Skeletal muscle tissue (tissue), 4 donors: ENCODE measurements around the gene AUNIP. TPM values are rescaled to one million over a fixed set of nuclear protein-coding genes. Genes with fewer than 3 reads are reported as not detected.
A peak's percentile ranks its signal among the peaks of the same experiment; 100 is the strongest.

ENCODE experiments used
- H3K27ac ChIP-seq: one replicate; pipeline ENCODE4 v1.7.0; 2013; ENCODE audit warnings: mild to moderate bottlenecking, low read depth, low read length, inconsistent platforms
- H3K27me3 ChIP-seq, 3 donors: one replicate each; pipeline ENCODE4 v1.7.0; 2013; ENCODE audit warnings: low read length in 3 of 3; ENCODE audit not compliant: control insufficient read depth in 3 of 3, insufficient read depth in 3 of 3
- H3K36me3 ChIP-seq, 3 donors: one replicate each; pipeline ENCODE4 v1.7.0; 2013; ENCODE audit warnings: low read length in 3 of 3; ENCODE audit not compliant: control insufficient read depth in 3 of 3, insufficient read depth in 3 of 3
- H3K4me1 ChIP-seq, 3 donors: one replicate each; pipeline ENCODE4 v1.7.0; 2013; ENCODE audit warnings: low read length in 3 of 3, mild to moderate bottlenecking in 3 of 3; ENCODE audit not compliant: control insufficient read depth in 3 of 3, insufficient read depth in 3 of 3
- H3K4me3 ChIP-seq, 3 donors: one replicate each; pipeline ENCODE4 v1.7.0; 2013; ENCODE audit warnings: low read length in 3 of 3
- H3K9ac ChIP-seq, 3 donors: one replicate each; pipeline ENCODE4 v1.7.0; 2013; ENCODE audit warnings: low read length in 3 of 3, mild to moderate bottlenecking in 3 of 3, moderate library complexity in 2 of 3, low read depth in 1 of 3
- H3K9me3 ChIP-seq, 3 donors: one replicate each; pipeline ENCODE4 v1.7.0; 2013; ENCODE audit warnings: low read length in 3 of 3; ENCODE audit not compliant: control insufficient read depth in 3 of 3
- total RNA-seq: library from RNA; depleted of rRNA; stranded (reverse); fragments of >200 nt; gene quantifications from one replicate; pipeline ENCODE4 v1.2.3, GENCODE V29; 2014
- donor health status: Osteomylitis.

The AUNIP gene
- total RNA-seq, 1 donor from 2014 or later, result 1.6 TPM

DNA sequence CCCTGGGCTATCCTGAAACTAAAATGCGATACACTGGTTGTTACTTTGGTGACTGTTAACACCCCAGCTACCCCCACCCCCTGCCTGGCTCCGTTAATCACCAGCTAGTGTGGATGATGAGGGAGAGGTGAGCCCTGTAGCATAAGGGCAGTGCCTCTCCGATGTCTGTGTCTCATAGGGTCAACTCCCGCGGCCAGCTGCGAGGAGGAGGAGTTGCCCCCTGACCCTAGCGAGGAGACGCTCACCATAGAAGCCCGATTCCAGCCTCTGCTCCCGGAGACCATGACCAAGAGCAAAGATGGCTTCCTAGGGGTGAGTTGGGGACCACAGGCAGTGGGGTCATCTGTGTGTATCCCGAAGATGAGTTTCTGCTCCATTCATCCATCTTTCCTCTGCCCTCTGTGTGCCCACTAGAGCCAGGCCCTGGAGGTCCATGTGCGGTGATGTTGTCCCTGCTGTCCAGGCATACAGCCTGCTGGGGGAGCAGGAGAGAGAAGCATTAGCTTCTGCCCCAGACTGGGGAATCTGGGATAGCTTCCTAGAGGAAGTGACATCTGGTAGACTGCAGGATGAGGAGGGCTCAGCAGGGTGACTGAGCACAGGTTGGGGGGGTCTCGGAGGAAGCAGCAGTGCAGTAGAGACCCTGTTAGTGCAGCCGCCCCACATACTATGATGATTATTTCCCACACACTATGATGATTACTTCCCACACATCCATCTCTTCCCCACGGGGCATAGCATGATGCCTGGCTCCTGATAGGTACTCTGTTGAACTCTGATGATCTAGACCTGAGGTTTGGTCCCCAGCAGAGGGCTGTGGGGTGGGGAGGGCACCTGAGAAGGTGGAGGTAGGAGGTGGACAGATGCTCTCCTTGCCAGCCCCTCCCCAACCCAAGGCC, 54.0 kb downstream of the AUNIP start:
- Histone ChIP-seq H3K36me3 (peaks cover 22 to 37% (median 36%) of the 10 kb centered on the region in 3 donors), H3K9ac (peak overlapping the region in 2 of 3 donors; percentile 8 to 60), H3K27me3 (no peaks in the 10 kb centered on the region), H3K9me3 (no peaks in the 10 kb centered on the region), H3K4me1 (peaks cover 52 to 65% (median 52%) of the 10 kb centered on the region in 3 donors), H3K27ac (peak overlapping the region; percentile 68), H3K4me3 (peak overlapping the region in 1 of 3 donors; percentile 22)

DNA sequence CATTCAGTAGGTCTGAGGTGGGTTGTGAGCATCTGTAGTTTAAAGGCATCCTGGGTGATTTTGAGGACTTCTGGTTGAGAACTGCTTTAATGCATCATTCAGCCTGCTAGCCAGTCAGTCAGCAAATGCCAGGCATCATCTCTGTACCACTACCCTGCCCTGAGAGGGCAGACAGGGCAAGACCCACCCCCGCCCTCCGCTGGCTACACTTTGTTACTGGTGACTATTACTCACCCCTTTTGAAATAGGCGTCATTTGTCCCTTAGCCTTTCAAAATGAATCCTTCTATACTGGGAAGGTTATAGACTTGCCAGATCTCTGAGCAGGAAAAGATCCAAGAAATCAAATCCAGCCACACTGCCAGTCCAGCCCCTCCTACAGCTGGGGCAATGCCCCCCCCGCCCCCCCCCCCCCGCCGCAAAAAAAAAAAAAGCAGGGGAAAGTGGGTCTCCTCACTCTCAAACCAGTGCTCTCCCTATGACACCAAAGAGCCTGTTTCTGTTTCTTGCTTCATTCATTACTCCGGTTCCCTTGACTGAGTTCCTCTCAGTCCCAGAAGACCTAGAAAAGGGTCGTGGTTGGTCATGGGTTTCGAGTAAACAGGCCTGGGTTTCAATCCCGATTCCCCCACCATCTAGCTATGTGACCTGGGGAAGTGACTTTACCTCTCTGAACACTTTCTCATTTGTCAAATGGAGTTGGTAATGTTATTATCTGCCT, 54.9 kb downstream of the AUNIP start:
- Histone ChIP-seq H3K9me3 (no peaks in the 10 kb centered on the region), H3K4me1 (peaks cover 54 to 68% (median 56%) of the 10 kb centered on the region in 3 donors), H3K36me3 (peaks cover 14 to 29% (median 28%) of the 10 kb centered on the region in 3 donors), H3K9ac (peak overlapping the region; percentile 0 to 45 (median 8)), H3K4me3 (peak overlapping the region in 1 of 3 donors; percentile 22), H3K27ac (peak overlapping the region; percentile 68), H3K27me3 (no peaks in the 10 kb centered on the region)

- Histone ChIP-seq H3K9me3 (no peaks in the 10 kb centered on the region), H3K27ac (no peak overlapping the region), H3K4me1 (peaks cover 58 to 75% (median 64%) of the 10 kb centered on the region in 3 donors), H3K36me3 (peaks cover 4 to 19% (median 18%) of the 10 kb centered on the region in 3 donors), H3K27me3 (no peaks in the 10 kb centered on the region), H3K9ac (no peak overlapping the region), H3K4me3 (no peak overlapping the region)
Observed at GRCh38 chr1:25803368-25803767, 55.9 kb downstream of the AUNIP start.

DNA sequence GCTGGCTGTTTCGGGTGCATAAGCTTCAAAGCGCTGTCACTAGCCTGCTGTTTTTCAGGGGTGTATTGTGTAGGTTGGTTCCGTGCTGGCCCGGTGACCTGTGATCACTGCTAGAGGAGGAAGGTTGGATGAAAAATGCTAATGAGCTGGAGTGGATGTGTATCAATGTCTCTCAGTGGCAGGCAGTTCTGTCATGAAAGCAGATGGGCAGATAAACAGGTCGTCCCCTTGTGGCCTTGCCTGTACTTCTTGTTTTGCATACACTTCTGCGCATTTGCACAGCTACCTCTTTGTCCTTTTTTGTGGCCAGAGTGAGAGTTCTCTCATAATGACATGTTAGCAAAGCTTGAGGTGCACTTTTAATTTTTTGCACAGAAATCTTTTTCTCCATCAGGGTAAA, 56.3 kb downstream of the AUNIP start:
- no peak overlapping the region for H3K27ac ChIP-seq
- no peaks in the 10 kb centered on the region for H3K27me3 ChIP-seq
- peaks cover 4 to 16% (median 16%) of the 10 kb centered on the region in 3 donors for H3K36me3 ChIP-seq
- H3K4me1 ChIP-seq, result peaks cover 58 to 71% (median 63%) of the 10 kb centered on the region in 3 donors
- no peak overlapping the region for H3K4me3 ChIP-seq
- H3K9me3 ChIP-seq, result no peaks in the 10 kb centered on the region
- H3K9ac ChIP-seq, result peak overlapping the region; percentile 14 to 41 (median 40)

DNA sequence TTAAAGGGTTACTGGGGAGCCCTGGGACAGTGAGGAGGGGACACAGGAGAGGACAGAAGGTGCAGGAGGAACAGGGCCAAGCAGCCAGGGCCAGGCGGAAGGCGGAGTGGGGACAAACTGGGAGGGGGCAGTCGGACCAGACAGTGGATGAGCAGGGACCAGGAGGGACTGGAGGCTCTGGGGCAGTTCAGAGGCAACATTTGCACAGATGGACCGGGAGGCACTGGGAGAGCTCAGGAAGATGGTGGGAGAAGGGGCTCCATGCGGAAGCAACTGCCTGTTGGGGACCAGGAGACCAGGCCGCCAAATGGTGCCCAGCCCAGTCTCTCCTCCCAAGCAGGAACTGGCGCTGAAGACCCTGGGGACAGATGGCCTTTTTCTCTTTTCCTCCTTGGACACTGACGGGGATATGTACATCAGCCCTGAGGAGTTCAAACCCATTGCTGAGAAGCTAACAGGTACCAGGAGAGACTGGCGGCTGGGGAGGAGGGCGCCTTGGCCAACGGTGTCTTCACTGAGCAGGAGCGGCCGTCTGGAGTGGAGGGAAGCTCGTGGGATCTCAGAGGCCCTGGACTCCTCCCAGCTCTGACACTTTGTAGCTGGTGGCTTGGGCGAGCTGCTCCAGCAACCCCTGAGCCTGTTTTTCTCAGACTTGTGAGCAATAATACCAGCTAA, 58.4 kb downstream of the AUNIP start:
- H3K9ac ChIP-seq, result peak overlapping the region; percentile 80 to 85 (median 82)
- peaks cover 54 to 74% (median 70%) of the 10 kb centered on the region in 3 donors for H3K4me1 ChIP-seq
- H3K4me3 ChIP-seq, result peak overlapping the region; percentile 79 to 85 (median 81)
- H3K27me3 ChIP-seq, result no peaks in the 10 kb centered on the region
- H3K9me3 ChIP-seq, result no peaks in the 10 kb centered on the region
- peak overlapping the region; percentile 72 for H3K27ac ChIP-seq
- H3K36me3 ChIP-seq, result peaks cover 4 to 8% (median 6%) of the 10 kb centered on the region in 3 donors

- H3K4me3 ChIP-seq, result peak within 1 kb of the TSS; percentile 79 to 85 (median 81)
- H3K27me3 ChIP-seq, result no peaks in the 10 kb centered on the region
- peak within 1 kb of the TSS; percentile 80 to 86 (median 82) for H3K9ac ChIP-seq
- H3K9me3 ChIP-seq, result no peaks in the 10 kb centered on the region
- peaks cover 50 to 67% (median 67%) of the 10 kb centered on the region in 3 donors for H3K4me1 ChIP-seq
- H3K36me3 ChIP-seq, result peaks cover 2 to 7% (median 4%) of the 10 kb centered on the region in 3 donors
- peak within 1 kb of the TSS; percentile 81 for H3K27ac ChIP-seq
Observed at GRCh38 chr1:25799935-25800702, 59.1 kb downstream of the AUNIP start, which contains the start of gene SELENON. SELENON (plus strand) TSS chr1:25800193; CDS start chr1:25800231, 38 bp downstream.

GRCh38 chr1:25799352-25799934, 59.8 kb downstream of the AUNIP start:
- Histone ChIP-seq H3K27me3 (no peaks in the 10 kb centered on the region), H3K27ac (peak overlapping the region; percentile 81), H3K4me1 (peaks cover 45 to 67% (median 65%) of the 10 kb centered on the region in 3 donors), H3K9ac (peak overlapping the region; percentile 65 to 86 (median 80)), H3K4me3 (peak overlapping the region; percentile 59 to 76 (median 73)), H3K9me3 (no peaks in the 10 kb centered on the region), H3K36me3 (peaks cover 0 to 6% (median 3%) of the 10 kb centered on the region in 3 donors)

DNA sequence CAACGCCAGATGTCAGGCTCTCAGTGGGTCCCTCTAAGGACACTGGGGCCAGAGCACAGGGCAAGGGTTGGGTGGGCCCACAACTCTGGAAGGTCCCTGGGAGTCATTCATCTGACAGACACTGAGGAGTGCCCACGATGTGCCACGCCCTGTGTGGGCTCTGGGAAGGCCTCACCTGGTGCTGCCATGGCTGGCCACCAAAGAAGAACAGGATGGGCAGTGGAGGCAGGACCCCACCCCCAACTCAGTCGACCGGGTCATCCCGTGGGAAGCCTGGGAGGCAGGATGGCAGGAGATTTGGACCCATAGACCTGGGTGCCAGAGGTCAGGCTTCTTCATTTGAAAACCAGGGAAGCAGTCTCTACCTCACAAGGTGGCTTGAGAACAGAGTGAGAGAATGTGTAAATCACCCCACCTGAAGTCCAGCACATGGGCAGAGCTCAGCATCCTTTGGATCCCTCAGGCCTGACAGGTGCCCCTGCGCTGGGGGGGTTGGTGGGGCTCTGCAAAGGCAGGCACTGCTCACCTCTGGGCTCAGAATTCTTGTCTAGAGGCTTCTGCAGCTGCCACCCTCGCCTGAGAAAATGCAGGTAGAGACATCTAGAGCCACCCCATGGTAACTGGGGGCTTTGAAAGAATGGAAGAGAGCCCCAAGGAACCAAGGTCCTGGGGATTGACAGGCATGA, 60.4 kb downstream of the AUNIP start:
- peaks cover 0 to 4% (median 3%) of the 10 kb centered on the region in 3 donors for H3K36me3 ChIP-seq
- H3K4me3 ChIP-seq, result no peak overlapping the region
- peak overlapping the region; percentile 81 for H3K27ac ChIP-seq
- H3K9ac ChIP-seq, result peak overlapping the region in 2 of 3 donors; percentile 80 to 86
- peaks cover 48 to 68% (median 67%) of the 10 kb centered on the region in 3 donors for H3K4me1 ChIP-seq
- no peaks in the 10 kb centered on the region for H3K9me3 ChIP-seq
- H3K27me3 ChIP-seq, result no peaks in the 10 kb centered on the region
